Medulla oblongata (tissue), 1 donor: ENCODE measurements around the gene MRPS27.

Source experiments
- DNase-seq: peaks from one replicate; pipeline ENCODE4 v3.0.0-alpha.2; 2015; ENCODE audit errors: extremely low spot score

MRPS27 gene

DNA sequence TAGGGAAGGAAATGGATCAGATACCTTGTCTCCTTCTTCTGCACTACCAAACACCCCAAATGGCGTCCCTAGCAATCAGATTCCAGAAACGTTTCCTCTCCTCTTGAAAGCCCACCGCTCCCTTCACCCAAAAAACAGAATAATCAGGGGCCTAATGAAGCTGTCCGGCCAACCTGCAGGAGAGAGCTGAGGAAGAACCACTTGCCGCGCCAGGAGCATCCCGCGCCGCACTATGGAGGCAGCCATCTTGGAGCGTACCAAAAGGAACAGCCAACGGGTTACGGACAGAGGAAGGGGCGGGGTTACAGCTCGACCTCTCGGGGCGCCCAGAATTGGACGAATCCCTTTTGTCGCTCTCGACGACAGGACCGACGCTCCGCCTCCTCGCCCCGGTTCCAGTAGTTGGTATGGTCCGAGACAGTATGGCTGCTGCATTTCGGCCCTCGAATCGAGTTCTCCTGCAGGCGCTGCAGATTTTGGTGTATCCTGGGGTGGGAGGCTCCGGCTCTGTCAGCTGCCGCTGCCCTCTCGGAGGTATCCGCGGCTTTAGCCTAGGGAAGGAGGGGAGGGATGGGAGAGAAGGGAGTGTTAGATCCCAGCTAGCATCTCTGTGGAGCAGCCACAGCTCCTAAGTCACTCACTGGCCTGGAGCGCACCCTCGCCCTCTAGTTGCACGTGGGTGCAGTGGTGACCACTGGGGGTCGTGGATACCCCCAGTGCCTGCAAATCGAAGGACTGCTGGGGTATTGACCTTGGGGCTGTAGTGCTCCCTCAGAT, at the start of gene MRPS27, which contains the start of gene PTCD2:
Gene MRPS27, minus strand, starts transcription at position 265 of the 777 bp plus-strand sequence. Its CDS starts 19 bp downstream, at position 246.
Gene PTCD2, plus strand, starts transcription at position 398 of the 777 bp plus-strand sequence. Its CDS starts 10 bp downstream, at position 408.
- DNase-seq = peak; percentile 99

DNA sequence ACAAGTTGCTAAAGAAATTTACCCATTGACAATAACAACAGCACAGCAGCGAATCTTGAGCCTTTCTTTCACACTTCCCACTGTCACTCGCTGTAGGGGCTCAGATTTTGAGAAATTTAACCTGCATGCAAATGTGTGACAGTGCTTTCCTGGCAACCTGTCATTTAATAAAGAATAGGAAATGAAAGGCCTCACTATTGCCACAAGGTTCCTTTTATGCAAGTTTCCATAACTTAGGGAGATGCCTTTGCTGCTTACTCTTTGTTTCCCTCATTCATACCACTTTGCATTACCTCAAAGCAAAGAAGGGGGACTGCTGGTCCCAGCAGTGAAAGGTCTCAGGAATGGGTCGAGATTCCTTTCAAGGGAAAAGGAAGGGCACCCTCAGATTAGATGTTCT, 49.7 kb upstream of the MRPS27 start:
- no peak for DNase-seq

DNA sequence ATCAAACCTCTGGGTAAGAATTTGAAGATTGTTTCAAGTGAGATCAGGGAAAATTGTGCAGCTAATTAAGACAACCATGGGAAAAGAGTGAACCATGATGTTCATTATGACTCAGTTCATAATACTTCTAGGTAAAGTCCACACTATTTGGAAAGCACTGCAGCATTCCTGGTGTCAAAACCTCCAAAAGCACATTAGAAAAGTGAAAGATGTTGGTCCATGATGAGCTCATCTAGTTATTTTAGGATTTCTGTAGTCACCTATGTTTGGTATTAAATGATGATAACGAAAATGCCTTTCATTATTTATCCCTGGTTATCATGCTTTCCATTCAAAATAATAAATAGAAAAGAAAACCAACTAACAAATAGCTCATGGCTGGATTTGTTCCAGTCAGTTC, 49.3 kb upstream of the MRPS27 start:
- DNase-seq = no peak

DNA sequence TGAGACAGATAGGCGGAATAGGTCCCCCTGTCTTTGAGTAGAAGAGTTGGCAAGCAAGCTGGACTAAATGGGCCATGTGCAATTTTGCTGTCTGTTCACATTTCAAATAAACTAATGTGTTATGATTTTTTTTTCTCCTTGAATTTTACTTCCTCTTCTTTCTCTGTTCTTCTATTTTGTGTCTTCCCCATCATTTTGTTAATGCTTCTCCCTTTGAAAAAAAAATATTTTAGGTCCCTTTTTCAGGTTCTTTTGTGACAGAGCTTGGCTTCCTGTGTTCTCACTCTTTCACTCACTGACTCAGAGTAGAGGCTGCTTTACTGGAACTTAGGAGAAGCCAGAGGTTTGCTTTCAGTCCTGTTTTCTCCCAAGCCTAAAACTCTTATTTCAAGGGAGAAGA, 48.2 kb upstream of the MRPS27 start:
- no peak for DNase-seq

DNA sequence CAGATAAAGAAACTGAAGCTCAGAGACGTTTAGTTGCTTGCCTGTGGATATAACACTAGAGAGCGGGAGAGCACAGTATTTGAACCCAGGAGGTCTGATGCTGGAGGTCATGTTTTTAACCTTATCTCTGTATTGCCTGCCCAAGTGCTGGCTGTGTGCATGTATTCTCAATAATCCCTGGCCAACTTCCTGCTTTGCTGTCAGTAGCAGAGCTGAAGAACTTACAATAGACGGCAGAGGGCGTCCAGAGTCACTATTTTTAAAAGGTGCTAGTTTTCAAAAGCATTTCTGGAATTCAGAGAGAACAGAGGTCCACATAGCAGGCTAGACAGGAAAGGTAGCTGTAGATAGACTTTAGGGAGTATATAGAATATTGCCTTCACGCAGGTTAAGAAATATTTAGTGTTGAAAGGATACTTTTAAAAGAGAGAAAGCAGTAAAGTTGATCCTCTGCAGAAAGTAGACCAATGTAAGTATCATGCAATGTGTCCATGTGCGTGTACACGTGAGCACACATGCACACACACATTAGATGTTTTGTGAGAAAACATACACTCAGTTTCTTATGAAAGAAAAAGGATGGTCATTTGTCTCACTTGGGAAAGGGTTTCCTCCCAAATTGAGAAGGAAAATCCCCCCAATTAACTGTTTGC, 46.4 kb upstream of the MRPS27 start:
- DNase-seq = peak; percentile 77

DNA sequence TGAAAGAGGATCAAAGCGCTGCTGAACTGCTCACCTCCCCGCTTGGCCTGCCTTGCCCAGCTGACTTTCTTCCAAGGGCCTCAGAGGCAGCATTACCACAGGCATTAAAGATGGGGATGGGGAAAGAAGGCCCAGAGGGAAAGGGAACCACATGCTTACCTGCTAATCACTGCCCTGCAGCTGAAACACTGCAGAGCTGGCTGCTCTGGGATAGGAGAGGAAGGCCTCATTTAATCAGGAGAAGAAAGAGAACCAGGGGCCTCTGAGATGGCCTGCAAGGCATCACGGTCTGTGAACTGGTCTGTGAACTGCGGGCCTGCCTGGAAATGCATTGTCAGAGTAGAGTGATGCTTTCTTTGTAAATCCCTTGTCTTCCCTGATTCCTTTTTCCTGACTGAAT, 44.9 kb upstream of the MRPS27 start:
- no peak for DNase-seq

DNA sequence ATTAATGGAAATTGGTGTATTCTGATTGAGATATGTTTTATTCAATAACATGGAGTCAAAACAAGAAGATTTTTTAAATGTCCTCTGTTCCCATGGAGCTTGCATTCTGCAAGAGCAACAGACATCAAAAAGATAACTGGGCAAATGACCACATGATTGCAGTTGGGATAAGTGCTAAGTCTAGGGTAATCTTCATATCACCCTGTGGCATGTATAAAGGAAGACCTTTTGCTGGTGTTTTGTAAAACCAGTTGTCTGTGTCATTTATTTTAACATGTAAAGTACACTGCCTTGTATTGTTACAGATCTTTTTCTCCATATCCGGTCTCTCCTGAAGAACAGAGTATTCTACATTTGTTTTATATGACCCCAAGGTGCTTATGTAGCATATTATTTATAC, 44.1 kb upstream of the MRPS27 start:
- no peak for DNase-seq

DNA sequence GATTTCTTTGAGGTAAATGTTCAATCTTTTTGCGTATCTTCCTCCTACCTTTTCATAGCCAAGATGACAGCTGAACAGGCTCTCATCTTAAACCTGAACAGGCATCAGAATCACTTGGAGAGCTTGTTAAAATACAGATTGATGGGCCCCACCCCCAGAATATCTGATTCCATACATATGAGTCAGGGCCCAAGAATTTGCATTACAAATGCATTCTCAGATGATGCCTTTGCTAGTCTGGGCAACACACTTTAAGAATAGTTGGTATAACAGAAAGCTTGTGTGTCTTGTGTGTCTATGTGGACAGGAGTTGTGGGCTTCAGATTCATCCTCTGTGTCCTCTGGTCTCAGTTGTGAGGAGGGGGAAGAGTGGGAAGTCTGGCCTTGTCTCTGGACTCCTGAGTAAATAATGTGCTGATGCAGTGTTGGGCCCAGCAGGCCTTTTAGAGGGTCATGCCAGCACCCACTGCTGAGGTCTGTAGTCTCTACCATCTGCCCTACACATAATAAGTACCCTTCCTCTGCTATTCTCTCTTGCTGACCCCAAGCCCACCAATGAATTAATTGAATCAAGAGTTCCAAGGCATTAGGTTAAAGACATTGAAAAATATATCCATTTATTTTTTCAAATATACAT, 43.2 kb upstream of the MRPS27 start:
- DNase-seq = no peak

DNA sequence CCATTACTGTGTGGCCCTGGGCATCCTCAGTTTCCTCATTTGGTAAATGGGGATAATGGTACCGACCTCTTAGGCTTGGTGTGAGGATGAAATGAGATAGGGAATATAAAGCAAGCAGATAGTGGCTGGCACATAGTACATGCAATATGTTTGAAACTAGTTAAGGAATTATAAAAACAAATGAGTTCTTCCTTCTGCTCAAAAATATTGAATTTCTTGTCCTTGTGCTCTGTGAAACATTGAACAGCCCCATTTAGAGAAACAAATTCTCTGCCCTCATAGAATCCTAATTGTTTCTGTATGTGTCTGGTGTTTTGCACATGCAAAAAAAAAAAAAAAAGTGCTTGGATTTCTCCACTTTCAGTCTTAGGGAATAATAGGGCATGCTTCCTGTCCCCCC, 39.8 kb upstream of the MRPS27 start:
- DNase-seq = no peak

DNA sequence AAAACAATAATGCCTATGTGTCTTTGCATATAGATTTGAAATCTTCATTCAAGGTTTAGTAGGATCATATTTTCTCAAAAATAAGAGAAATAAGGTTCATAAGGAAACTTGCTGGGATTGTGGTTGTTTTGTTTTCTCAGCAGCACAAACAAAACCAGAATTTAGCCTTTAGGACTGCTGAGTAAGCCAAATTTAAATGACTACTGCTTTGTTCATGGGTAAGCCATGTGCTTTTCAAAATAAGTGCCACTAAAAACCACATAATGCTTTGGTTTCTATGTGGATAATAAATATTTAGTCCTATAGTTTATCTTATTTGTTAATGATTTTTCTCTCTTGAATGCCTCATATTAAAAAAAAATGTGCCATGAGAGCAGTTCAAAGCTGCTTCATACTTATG, 38.9 kb upstream of the MRPS27 start:
- DNase-seq = no peak

DNA sequence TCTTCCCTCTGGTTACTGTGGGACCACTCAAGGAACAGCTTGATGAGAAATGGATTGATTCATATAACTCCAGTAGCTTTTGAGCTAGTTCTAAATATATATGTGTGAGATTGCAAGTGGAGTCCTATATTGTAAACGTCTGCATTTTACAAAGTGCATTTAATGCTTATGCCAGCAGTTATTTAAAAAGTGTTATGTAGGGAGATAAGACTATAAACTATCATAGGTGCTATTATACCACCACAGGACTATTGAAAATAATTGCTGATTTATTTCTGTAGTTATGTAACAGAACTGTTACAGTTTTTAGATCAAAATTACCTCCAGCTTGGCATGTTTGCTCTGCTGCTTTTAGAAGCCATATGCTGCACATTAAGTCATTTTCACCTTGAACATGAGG, 36.3 kb upstream of the MRPS27 start:
- no peak for DNase-seq

DNA sequence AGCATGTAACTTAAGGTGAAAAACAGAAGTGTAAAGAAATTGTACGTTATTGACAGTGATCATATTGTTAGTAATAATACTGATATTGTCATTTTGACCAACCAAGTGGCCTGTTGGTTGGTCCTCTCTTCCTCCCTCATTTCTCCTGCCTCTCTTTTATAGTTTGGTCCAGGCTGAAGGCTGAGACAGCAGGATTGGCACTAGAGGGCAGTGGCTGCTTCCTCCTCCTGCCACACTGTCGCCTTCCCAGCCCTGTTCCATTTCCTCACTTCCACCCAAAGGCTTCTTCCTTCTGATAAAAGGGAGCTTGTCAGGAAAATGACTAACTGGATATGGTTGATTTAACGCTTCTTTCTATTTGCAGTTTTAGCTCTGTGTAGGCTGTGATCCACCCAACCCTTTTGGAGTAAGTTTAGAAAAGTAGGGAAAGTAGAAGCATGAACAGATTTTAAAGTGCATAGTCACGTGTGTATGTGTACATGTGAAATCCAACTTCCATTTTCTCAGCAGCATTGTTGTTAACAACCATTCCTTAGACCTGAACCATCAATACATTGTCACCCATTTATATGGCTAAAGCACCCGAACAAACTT, 35.8 kb upstream of the MRPS27 start:
- peak; percentile 80 for DNase-seq

DNA sequence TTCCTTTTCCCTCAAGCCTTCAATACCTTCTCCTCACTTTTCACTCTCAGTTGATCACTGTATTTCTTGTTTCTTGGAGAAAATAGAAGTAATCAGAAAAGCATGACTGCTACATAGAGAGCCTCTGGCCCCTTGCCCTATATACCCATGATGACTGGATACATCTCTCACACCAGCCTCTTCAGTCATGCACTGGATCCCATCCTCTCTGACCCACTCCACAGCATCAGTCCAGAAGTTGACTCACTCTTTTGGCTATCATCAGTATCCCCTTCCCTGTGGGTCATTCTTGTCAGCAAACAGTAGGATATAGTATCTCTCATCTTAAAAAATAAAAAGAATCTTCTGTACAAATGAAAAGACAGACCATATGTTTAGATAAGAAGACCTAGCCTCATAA, 33.0 kb upstream of the MRPS27 start:
- no peak for DNase-seq

DNA sequence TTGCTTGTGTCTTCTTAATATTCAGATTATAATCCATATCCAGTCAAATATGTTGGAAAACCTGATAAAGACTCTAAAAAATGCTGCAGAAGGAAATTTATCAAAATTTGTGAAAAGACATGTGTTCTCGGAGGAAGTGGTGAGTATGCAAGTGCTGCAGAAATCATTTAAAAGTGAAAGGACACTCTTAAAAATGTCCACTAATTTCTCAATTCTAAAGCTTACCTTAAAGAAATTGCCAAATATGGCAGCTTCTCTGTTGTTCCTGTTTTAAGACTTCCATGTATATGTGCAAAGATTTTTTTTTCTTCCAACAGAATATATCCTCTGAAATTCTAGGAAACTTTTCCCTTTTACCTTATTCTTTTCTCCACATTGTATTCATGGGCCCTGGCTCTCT, 32.6 kb upstream of the MRPS27 start:
- DNase-seq = no peak

DNA sequence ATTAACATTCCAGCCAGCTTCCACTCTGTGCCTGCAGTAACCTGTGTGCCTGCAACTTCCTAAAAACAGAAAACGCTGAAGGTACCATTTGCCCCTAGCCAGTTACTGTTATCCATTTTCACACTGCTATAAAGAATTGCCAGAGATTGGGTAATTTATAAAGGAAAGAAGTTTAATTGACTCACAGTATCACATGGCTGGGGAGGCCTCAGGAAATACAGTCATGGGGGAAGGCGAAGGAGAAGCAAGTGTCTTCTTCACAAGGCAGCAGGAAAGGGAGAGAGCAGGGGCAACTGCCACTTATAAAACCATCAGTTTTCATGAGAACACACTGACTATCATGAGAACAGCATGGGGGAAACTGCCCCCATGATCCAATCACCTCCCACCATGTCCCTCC, 31.3 kb upstream of the MRPS27 start:
- DNase-seq = no peak

DNA sequence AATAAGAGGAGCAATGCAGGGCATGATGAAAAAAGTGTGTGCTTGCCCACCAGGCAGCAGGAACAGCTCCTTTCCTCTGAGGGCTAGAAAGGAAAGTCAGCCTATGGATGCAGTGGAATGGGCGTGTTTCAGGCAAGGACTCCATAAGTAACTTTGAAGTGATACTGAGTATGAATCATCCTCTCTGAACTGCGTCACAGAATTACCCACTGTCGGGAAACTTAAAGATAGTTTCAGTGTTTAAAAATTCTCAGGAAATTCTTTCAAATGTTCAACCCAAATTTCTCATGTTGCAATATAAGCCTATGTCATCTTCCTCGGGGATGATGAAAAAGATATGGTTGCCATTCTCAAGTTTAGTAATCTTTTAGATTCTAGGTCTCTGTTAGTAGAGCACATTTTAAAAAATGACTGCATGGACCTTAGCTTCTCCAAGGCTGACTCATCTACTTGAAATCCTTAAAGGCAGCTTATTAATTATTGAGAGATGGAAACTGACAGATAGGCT, 27.8 kb upstream of the MRPS27 start:
- DNase-seq = no peak

DNA sequence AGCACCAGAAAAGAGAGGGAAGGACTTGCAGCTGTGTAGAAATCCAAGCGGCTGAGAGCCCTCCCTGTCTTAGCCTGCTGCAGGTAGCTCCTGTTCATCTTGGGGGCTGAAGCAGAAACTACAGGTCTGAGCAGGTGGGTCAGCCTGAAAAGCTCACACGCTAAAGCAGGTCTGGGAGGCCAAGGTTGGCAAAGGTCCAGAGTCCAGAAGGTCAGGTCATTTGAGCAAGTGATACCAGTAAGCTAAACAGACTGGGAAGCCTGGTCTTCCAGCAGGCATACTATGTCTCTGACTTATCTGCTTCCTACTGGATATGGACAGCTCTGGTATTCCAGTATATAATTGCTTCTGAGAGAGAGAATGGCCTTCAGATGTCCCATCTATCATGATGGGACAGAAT, 26.4 kb upstream of the MRPS27 start:
- DNase-seq = no peak

DNA sequence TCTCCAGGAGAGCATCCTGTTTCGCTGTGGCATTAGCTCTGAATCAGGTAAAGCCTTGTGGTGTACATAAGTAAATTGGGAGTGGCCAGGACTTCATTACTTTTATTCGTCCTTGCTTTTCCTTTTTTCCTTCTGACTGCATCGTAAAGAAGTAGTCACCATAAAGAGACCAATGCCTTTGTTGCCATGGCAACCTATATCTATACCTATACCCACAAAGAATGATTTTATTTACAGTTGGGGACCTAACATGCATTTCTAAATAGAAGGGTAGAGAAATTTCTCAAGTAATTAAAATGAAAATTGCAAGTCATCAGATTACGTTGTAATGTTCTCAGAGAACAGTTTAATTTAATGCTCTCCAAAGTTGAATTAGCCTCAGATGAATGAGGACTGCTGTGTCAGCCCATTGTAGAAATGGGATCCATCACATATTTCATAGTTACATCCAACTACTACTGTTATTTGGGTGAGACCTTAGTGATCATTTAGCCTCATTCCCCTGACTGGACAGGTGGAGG, 18.7 kb upstream of the MRPS27 start:
- no peak for DNase-seq

DNA sequence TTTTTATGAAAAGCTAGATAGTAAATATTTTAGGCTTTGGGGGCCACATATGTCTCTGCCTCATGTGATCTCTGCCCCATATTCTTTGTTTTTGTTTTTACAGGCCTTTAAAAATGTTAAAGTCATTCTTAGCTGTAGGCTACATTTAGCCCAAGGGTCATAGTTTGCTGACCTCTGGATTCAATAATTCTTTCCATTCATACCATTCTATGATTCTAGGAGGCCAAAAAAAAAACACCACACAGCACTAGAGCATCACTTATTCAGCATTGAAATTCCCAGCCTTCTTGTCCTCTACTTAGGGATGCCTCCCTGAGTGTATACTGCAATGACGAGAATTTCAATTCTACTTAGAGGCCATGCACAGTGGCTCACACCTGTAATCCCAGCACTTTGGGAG, 17.1 kb upstream of the MRPS27 start:
- DNase-seq = no peak

DNA sequence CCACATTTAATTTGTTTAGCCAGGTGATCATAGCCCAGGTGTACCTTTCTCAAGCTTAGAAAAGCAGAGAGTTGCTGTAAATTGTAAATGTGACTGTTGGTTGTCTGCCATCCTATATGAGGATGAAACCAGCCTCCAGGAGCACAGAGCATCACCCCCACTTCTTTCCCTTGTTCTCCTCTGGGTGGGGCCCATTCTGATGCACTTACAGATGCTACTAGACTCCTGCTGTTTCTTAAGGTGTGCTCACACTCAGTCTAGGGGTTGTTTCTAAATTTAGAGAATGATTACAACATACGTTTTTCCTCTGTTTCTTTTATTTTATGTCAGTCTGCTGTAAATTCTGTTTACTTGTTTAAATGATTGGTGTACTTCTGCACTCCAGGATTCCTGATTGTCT, 10.7 kb upstream of the MRPS27 start:
- DNase-seq = no peak

DNA sequence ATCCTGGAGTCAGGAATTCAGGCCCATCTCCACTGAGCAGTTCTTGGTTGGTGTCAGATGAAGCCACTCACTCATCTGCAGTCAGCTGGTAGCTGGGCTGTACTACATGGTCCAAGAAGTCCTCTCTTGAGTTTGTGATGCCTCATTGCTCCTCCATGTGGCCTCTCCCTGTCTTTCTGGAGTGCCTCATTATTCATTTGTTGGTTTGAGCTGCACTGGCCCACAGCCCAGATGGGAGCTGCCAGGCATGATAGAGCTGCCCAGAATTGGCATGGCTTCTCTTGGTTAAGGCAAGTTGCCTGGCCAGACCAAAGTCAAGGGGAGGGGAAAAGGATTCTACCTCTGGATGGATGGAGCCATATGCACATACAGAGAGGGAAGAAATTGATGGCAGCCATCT, 8.1 kb upstream of the MRPS27 start:
- DNase-seq = peak; percentile 92

DNA sequence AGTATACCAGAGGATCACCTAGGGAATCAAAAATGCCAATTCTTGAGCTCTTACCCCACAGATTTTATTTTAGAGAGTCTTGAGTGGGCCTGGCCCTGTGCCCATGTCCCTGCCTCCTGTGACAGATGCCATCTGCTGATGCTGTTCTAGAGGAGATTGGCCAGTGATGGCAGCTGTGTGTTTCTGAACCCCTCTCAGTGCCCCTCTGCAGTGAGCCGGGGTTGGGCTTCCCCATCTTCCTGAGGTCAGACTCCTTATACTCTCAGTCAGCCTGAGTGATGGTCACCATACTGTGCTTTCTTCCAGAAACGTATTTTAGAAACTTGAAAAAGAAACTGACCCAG, 6.2 kb upstream of the MRPS27 start:
- no peak for DNase-seq
